Muscle layer of duodenum (tissue), 2 donors: ENCODE results near the gene FSD2.

ENCODE experiments used
- H3K27ac ChIP-seq: one replicate; pipeline ENCODE4 v1.7.0; 2013; ENCODE audit warnings: mild to moderate bottlenecking, low read length
- H3K27me3 ChIP-seq: one replicate; pipeline ENCODE4 v1.7.0; 2013; ENCODE audit warnings: low read depth, mild to moderate bottlenecking, control low read depth, low read length
- H3K36me3 ChIP-seq, 2 donors: one replicate each; pipeline ENCODE4 v1.7.0; 2013; ENCODE audit warnings: low read length in 2 of 2, control low read depth in 1 of 2, mild to moderate bottlenecking in 1 of 2; ENCODE audit not compliant: insufficient read depth in 2 of 2, control insufficient read depth in 1 of 2
- H3K4me1 ChIP-seq, 2 donors: one replicate each; pipeline ENCODE4 v1.7.0; 2013; ENCODE audit warnings: low read length in 2 of 2, mild to moderate bottlenecking in 2 of 2, control low read depth in 1 of 2, moderate library complexity in 1 of 2; ENCODE audit not compliant: insufficient read depth in 2 of 2, control insufficient read depth in 1 of 2
- H3K4me3 ChIP-seq, 2 donors: one replicate each; pipeline ENCODE4 v1.7.0; 2013; ENCODE audit warnings: low read length in 2 of 2, low read depth in 1 of 2, mild to moderate bottlenecking in 1 of 2
- H3K9me3 ChIP-seq, 2 donors: one replicate each; pipeline ENCODE4 v1.7.0; 2013; ENCODE audit warnings: low read length in 2 of 2, control low read depth in 1 of 2, mild to moderate bottlenecking in 1 of 2; ENCODE audit not compliant: control insufficient read depth in 1 of 2
- donor health status: healthy.

The FSD2 gene, protein sequence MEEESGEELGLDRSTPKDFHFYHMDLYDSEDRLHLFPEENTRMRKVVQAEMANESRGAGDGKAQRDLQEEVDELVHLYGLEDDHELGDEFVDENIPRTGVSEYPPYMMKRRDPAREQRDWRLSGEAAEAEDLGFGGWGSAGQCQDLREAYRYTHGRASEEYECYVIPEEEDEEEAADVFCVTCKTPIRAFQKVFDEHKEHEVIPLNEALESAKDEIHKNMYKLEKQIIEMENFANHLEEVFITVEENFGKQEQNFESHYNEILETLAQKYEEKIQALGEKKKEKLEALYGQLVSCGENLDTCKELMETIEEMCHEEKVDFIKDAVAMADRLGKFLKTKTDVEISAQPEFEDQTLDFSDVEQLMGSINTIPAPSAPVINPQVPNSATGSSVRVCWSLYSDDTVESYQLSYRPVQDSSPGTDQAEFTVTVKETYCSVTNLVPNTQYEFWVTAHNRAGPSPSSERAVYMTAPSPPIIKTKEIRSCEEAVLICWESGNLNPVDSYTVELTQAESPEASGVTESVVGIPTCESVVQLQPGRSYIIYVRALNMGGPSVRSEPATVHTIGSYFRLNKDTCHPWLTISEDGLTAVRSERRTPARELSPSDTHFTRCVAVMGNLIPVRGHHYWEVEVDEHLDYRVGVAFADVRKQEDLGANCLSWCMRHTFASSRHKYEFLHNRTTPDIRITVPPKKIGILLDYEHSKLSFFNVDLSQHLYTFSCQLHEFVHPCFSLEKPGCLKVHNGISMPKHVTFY

DNA sequence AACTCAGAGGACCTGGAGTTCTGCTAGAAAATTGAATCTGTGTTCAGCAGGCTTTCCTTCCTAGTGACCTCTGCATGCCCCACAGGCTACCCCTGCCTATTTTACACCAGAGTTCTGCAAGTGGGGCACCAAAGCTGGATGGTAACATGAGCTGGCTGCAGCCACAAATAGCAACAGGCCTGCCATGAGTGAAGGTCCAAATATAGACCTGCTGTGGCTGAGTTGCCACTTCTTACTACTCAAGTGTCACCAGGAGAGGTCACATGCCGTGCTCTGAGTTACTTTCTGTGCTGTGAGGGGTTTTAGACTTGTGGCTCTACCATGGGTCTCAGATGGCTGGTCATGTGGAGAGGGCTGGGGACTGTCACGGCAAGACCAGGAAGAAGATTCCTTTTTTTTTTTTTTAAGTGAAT, at the start of gene FSD2:
FSD2 (minus strand) TSS at position 76 of the 413 bp plus-strand sequence. CDS start 18,679 bp downstream, outside the sequence.
- H3K27me3 ChIP-seq = no peaks in the 10 kb centered on the region
- H3K36me3 ChIP-seq = peaks cover 0 to 6% of the 10 kb centered on the region in 2 donors
- no peak within 1 kb of the TSS for H3K4me3 ChIP-seq
- no peaks in the 10 kb centered on the region for H3K9me3 ChIP-seq
- H3K4me1 ChIP-seq = peaks cover 0 to 4% of the 10 kb centered on the region in 2 donors
- no peak within 1 kb of the TSS for H3K27ac ChIP-seq

DNA sequence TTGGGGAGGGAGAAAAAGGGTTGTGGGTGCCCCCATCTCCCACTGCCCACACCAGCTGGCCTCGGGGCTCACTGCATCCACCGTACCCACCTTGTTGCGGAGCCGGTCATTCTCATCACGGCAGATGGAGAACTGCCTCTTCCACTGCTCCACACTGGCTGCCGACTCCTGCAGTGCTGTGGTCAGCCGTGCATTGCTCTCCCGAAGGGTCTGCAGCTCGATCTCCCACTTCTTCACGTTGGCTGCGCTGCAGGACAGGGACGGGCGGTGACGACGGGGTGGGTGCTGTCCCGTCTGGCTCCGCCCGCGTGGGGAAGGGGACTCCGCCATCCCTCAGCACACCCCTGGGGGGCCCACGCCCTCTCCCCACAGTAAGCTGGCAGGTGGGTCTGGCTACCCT, 48.7 kb upstream of the FSD2 start:
- no peaks in the 10 kb centered on the region for H3K36me3 ChIP-seq
- no peak overlapping the region for H3K27ac ChIP-seq
- H3K4me3 ChIP-seq = no peak overlapping the region
- peaks cover 4 to 10% of the 10 kb centered on the region in 2 donors for H3K4me1 ChIP-seq
- no peaks in the 10 kb centered on the region for H3K27me3 ChIP-seq
- H3K9me3 ChIP-seq = no peaks in the 10 kb centered on the region

DNA sequence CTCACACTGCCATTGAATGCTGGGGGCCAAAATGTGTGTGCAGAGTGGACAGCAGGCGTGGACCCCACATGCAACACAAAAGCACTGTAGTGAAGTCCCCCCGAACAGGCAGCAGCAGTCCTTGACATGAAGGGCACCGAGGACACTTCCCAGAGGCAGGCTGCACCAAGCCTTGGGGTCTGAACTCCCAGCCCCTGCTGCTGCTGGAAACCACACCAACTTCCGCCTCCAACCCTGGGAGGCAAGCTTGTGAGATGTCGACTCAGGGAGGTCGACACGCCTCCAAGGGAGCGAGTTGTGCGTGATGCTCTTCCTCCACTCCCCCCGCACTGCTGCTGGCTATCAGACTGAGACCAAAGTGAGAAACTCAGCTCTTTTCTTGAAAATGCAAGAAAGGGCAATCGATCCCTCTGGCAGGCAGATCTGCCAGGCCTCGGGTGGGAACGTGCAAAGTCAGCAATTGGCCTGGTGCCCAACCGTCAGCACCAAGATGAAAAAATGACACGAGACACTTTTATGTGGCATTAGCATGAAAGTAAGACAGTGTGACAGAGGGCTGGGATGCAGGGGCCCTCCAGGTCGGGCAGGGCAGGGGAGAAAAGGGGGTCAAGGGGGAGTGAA, 47.2 kb upstream of the FSD2 start:
- Histone ChIP-seq H3K27me3 (no peaks in the 10 kb centered on the region), H3K9me3 (no peaks in the 10 kb centered on the region), H3K4me3 (no peak overlapping the region), H3K27ac (no peak overlapping the region), H3K36me3 (no peaks in the 10 kb centered on the region), H3K4me1 (peaks cover 4 to 10% of the 10 kb centered on the region in 2 donors)

DNA sequence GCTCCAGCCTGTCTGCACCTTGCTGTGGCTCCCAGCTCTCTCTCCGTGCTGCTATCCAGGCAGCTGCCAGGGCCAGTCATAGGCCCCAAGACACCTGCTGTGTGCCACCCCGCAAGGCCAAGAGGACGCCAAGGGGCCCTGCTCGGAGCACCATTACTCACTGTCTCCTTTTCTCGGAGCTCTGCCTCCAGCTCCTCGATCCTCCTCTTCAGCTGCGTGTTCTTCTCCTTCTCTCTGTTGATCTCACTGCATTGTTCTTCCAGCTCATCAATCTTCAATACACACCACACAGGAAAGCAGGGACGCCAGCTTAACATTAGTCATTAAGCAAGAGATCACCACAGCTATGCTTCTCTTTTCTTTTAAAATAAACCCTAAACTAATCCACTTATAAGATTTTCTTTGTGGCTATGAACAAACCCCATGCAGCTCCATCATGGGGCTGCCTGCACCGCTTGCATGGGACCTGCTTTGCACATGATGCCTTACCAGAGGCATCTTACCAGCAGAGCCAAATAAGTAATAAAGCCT, 46.2 kb upstream of the FSD2 start:
- Histone ChIP-seq H3K27me3 (no peaks in the 10 kb centered on the region), H3K36me3 (no peaks in the 10 kb centered on the region), H3K9me3 (no peaks in the 10 kb centered on the region), H3K4me1 (peaks cover 4 to 10% of the 10 kb centered on the region in 2 donors), H3K27ac (no peak overlapping the region), H3K4me3 (no peak overlapping the region)

DNA sequence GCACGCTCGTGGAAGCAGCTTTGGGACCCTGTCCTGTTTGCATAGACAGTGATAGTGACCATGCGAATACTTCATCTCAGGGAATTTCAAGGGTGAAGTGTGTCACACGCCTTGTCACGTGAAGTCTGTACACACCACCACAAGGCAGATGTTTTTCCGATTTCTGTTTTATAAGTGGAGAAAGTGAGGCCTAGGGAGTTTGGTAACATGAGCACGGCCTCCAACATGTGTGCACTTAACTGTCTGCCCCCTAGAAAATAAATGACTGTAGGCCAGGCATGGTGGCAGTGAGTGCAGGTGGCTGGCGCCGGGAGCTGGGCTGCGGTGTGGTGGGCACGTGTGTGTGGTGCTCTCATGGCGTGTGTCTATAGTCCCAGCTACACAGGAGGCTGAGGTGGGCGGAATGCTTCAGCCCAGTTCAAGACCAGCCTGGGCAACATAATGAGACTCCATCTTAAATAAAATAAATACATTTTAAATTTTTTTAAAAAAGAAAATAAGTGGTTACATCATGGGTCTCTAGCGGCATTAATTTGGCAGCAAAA, 45.5 kb upstream of the FSD2 start:
- no peak overlapping the region for H3K4me3 ChIP-seq
- no peaks in the 10 kb centered on the region for H3K36me3 ChIP-seq
- H3K27me3 ChIP-seq = no peaks in the 10 kb centered on the region
- H3K27ac ChIP-seq = no peak overlapping the region
- peaks cover 4 to 10% of the 10 kb centered on the region in 2 donors for H3K4me1 ChIP-seq
- H3K9me3 ChIP-seq = no peaks in the 10 kb centered on the region

DNA sequence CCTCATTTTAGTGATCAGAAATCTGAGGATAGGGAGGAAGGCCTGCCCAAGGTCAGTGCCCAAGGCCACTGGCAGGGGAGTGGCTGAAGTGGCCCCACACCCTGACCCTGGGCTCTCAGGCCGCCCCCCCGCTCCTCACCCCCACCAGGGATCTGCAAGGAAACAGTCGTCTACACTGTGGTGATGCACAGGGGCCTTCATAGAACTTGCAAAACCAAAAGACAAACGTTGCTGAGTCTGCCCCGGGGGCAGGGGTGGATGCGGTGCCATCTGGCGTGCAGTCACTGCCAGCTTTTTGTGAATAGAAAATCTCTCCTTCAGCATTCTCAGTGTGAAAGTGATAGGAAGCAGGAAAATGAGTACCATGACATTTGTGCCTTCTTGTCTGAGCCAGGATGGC, 44.9 kb upstream of the FSD2 start:
- Histone ChIP-seq H3K4me3 (no peak overlapping the region), H3K27me3 (no peaks in the 10 kb centered on the region), H3K4me1 (peaks cover 4 to 10% of the 10 kb centered on the region in 2 donors), H3K27ac (no peak overlapping the region), H3K9me3 (no peaks in the 10 kb centered on the region), H3K36me3 (no peaks in the 10 kb centered on the region)

DNA sequence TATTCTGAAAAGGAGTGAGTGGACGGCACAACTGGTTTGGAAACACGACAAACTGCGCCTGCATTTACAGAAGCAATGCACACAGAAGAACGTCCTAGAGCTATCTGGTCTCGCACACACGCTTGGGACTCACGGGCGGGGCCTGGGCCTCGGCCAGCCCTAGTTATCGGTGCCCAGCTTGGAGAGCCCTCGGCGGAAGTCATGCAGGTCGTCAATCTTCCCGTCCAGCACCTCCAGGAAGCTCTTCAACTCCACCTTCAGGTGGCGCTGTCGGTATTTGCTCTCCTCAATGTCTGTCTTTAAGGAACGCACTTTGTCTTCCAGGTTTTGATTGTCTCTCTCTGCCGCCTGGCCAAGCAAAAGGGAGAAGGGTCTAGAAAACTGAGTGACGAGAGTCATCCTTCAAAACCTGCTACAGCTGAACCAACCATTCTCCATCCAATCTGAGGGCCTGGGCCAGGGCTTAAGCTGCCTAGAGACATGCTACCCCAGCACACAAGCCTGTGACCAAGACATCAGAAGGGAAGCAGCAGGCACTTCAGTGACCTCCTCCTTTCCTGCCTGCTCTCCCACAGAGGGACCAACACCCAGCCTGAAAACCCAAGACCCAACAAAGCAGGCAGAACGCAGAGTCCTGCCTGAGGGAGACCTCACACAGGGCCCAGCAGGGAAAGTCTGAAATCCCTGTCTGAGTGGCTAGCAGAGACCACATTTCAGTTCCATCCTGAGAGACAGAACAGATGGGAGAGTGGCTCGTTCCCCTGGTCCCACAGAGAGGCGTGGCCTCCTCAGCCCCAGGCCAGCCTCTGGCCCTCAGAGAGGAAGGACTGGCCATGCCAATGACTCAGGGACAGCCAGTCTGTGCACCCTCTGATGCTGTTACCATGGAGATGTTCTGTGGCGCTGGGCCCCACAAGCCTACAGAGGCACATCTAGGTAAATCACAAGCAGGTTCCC, 44.0 kb upstream of the FSD2 start:
- peak overlapping the region; percentile 45 for H3K27ac ChIP-seq
- no peaks in the 10 kb centered on the region for H3K36me3 ChIP-seq
- H3K9me3 ChIP-seq = no peaks in the 10 kb centered on the region
- no peaks in the 10 kb centered on the region for H3K27me3 ChIP-seq
- H3K4me3 ChIP-seq = peak overlapping the region; percentile 8 to 24
- H3K4me1 ChIP-seq = peaks cover 4 to 10% of the 10 kb centered on the region in 2 donors

DNA sequence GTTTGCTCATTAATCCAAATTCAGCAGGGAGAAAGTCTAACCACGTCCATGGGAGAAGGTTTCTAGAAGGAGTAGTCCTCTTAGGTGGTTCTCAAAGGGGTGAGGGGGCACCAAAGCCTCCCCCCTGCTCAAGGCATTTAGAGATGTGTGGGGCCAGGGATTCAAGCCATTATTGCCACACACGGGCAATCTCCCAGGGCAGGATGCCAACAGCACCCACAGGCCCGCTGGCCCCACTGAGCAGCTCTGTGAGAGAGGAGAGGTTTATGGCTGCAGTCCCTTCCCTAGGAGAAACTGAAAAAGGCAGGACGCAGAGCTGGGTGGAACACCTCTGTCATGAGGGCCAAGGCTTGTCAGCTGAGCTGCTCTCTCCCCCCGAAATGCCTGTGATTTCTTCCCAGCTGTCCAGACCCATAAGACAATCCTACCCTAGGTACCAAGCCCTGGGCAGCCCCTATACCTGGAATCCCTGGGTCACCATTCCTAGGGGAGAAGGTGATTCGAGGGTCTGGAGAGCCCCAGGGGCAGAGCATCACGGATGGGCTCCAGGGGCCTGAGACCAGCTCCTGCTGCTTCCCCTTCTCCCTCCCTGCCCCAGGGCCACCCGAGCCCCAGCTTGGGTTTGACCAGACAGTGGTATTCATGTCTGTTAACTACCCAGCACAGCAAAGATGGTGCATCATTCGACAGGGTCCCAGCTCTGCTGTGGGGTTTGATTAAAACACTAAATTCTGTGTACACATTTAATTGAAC, 42.5 kb upstream of the FSD2 start:
- Histone ChIP-seq H3K27ac (no peak overlapping the region), H3K9me3 (no peaks in the 10 kb centered on the region), H3K36me3 (peaks cover 0 to 5% of the 10 kb centered on the region in 2 donors), H3K4me1 (peaks cover 4 to 10% of the 10 kb centered on the region in 2 donors), H3K27me3 (no peaks in the 10 kb centered on the region), H3K4me3 (no peak overlapping the region)

DNA sequence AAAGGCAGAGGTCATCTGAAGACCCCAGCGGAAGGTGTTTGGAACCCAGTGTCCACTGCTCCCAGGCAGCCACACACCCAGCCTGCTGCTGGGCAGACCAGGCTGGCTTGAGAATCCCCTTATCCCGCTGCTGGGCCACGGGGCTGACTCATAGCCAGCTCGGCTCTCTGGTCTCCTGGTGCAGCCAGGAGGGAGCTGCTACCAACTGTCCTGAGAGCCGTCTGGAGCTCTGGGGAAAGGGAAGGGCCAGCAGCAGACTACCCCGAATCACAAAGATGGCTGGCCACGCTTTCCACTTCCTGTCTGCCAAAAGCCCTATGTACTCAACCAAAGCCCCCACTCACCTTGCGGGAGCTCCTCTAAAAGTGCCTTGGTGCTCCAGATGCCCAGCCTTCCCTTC, 41.8 kb upstream of the FSD2 start:
- H3K36me3 ChIP-seq = peaks cover 0 to 5% of the 10 kb centered on the region in 2 donors
- H3K27me3 ChIP-seq = no peaks in the 10 kb centered on the region
- H3K4me3 ChIP-seq = no peak overlapping the region
- no peak overlapping the region for H3K27ac ChIP-seq
- peaks cover 4 to 10% of the 10 kb centered on the region in 2 donors for H3K4me1 ChIP-seq
- H3K9me3 ChIP-seq = no peaks in the 10 kb centered on the region

DNA sequence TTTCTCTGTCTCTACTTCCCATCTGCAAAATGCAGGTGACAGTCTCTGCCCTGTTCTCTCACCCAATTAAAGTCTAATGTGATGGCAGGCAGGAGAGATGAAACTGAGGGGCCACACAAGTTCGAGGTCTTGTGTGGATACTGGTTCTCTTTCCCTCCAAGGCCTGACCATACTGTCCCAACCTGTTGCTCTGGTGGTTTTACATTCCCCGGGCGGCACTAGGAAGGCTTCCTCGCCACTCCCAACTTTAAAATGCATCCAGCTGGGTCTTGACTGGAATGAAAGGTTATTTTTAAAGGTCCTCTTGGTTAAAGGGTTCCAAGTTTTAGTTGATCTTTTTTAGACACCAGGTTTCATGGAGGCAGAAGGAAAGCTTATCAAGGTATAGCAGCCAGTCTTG, 40.8 kb upstream of the FSD2 start:
- Histone ChIP-seq H3K27ac (no peak overlapping the region), H3K4me3 (no peak overlapping the region), H3K9me3 (no peaks in the 10 kb centered on the region), H3K27me3 (no peaks in the 10 kb centered on the region), H3K36me3 (peaks cover 0 to 5% of the 10 kb centered on the region in 2 donors), H3K4me1 (peaks cover 4 to 10% of the 10 kb centered on the region in 2 donors)
